Gastrocnemius medialis (tissue), 4 donors: ENCODE data around the gene LINS1. TPM values are rescaled to one million over a fixed set of nuclear protein-coding genes. Genes with fewer than 3 reads are reported as not detected.

Source experiments
- ATAC-seq, 2 donors: fragments of 150-250 bp; one replicate each; pipeline ENCODE4 v1.9.1; 2016
- DNase-seq, 2 donors: peaks; one replicate each; pipeline ENCODE4 v3.0.0-alpha.2; 2019
- H3K27ac ChIP-seq, 4 donors: fragments of 200-600 bp; sonication (generic); 1 replicate in 1 of 4; 2 replicates in 3 of 4; pipeline ENCODE4 v1.5.1; 2016 to 2018; ENCODE audit warnings: mild to moderate bottlenecking in 2 of 4, moderate library complexity in 1 of 4
- H3K27me3 ChIP-seq, 3 donors: fragments of 200-600 bp; sonication (generic) in 2 of 3; 1 replicate in 1 of 3; 2 replicates in 2 of 3; pipeline versions ENCODE4 v1.5.1 to v1.6.0; 2016 to 2019; ENCODE audit warnings: mild to moderate bottlenecking in 1 of 3, moderate library complexity in 1 of 3
- H3K36me3 ChIP-seq, 2 donors: fragments of 200-600 bp; sonication (generic) in 1 of 2; one replicate each; pipeline ENCODE4 v1.5.1; 2017 to 2018
- H3K4me1 ChIP-seq, 2 donors: fragments of 200-600 bp; sonication (generic) in 1 of 2; one replicate each; pipeline ENCODE4 v1.5.1; 2016 to 2017; ENCODE audit warnings: mild to moderate bottlenecking in 2 of 2
- H3K4me3 ChIP-seq, 4 donors: fragments of 200-600 bp; sonication (generic) in 3 of 4; 1 replicate in 1 of 4; 2 replicates in 3 of 4; pipeline ENCODE4 v1.5.1; 2016 to 2019; ENCODE audit warnings: mild to moderate bottlenecking in 2 of 4
- H3K9me3 ChIP-seq, 3 donors: fragments of 200-600 bp; sonication (generic) in 2 of 3; 1 replicate in 1 of 3; 2 replicates in 2 of 3; pipeline ENCODE4 v1.5.1; 2016 to 2019
- CTCF ChIP-seq, 5 experiments: fragments of 450-650 bp in 3 of 5; fragments of 200-600 bp in 2 of 5; sonication (generic) in 2 of 5; IDR thresholded peaks in 4 of 5; conservative IDR thresholded peaks in 1 of 5; 1 replicate in 4 of 5; 2 replicates in 1 of 5; pipeline ENCODE4 v1.5.1; 2016 to 2019; ENCODE audit warnings: antibody characterized with exemption in 5 of 5, mild to moderate bottlenecking in 3 of 5, moderate library complexity in 3 of 5
- POLR2A ChIP-seq, 2 donors: fragments of 450-650 bp; IDR thresholded peaks; one replicate each; pipeline ENCODE4 v1.6.1; 2017; ENCODE audit warnings: antibody characterized with exemption in 2 of 2, mild to moderate bottlenecking in 2 of 2, moderate library complexity in 2 of 2
- in situ Hi-C, 4 donors: fragments of 200-750 bp; cut with MboI; loops; one replicate each; pipeline versions ENCODE4 v1.15.0 to v1.8.0; 2017; ENCODE audit warnings: low sequenced_read_pairs in 4 of 4
- intact Hi-C: fragments of 100-400 bp; cut with DNase I; formaldehyde crosslinking; loops from one replicate; pipeline ENCODE4 v1.15.1; 2023; ENCODE audit warnings: low total_unique reads
- total RNA-seq, 4 donors: library from RNA; depleted of rRNA; stranded (reverse); fragments of >200 nt; gene quantifications; one replicate each; pipeline versions ENCODE4 v1.1.0 to v1.2.3, GENCODE V29; 2016

LINS1 gene
- total RNA-seq, 4 donors from 2014 or later, result 3.2 to 11.9 (median 10.3) TPM

GRCh38 chr15:100571592-100572167 lies 30.3 kb downstream of the LINS1 start:
- DNase-seq (no peak), ATAC-seq (no peak)
- Histone ChIP-seq H3K27me3 (no peaks in the 10 kb centered on the region), H3K27ac (no peak overlapping the region), H3K36me3 (peaks cover 0 to 6% of the 10 kb centered on the region in 2 donors), H3K9me3 (no peaks in the 10 kb centered on the region), H3K4me1 (peaks cover 0 to 9% of the 10 kb centered on the region in 2 donors), H3K4me3 (no peak overlapping the region)
- in situ Hi-C loops, result loop anchor here (5.0 to 25.0 kb wide), 4 partner anchors 134 to 659 kb away; no protein-coding TSS in a partner anchor
- no peak for TF ChIP-seq POLR2A (IDR thresholded peaks at IDR 0.05)
- TF ChIP-seq CTCF (IDR thresholded peaks at IDR 0.05 in 4 of 5, conservative IDR thresholded peaks at IDR 0.05 in 1 of 5), result no peak
- intact Hi-C loops, result loop anchor here (1.0 to 10.0 kb wide), 3 partner anchors 139 to 647 kb away; no protein-coding TSS in a partner anchor

- Histone ChIP-seq H3K36me3 (peaks cover 0 to 6% of the 10 kb centered on the region in 2 donors), H3K27ac (no peak overlapping the region), H3K9me3 (no peaks in the 10 kb centered on the region), H3K27me3 (no peaks in the 10 kb centered on the region), H3K4me1 (peaks cover 0 to 9% of the 10 kb centered on the region in 2 donors), H3K4me3 (no peak overlapping the region)
- in situ Hi-C loops (loop anchor here (5.0 to 25.0 kb wide), 4 partner anchors 134 to 659 kb away; no protein-coding TSS in a partner anchor), intact Hi-C loops (loop anchor here (5.0 to 10.0 kb wide), 2 partner anchors 139 to 646 kb away; no protein-coding TSS in a partner anchor)
- no peak for DNase-seq
- ATAC-seq, result no peak
- no peak for TF ChIP-seq CTCF (IDR thresholded peaks at IDR 0.05 in 4 of 5, conservative IDR thresholded peaks at IDR 0.05 in 1 of 5)
- TF ChIP-seq POLR2A (IDR thresholded peaks at IDR 0.05), result no peak
Observed at GRCh38 chr15:100570735-100571313, 31.2 kb downstream of the LINS1 start.

GRCh38 chr15:100570275-100570674 lies 31.7 kb downstream of the LINS1 start:
- no peaks in the 10 kb centered on the region for H3K9me3 ChIP-seq
- ATAC-seq (no peak), DNase-seq (no peak)
- H3K27me3 ChIP-seq, result no peaks in the 10 kb centered on the region
- TF ChIP-seq POLR2A (IDR thresholded peaks at IDR 0.05) (no peak), CTCF (IDR thresholded peaks at IDR 0.05 in 4 of 5, conservative IDR thresholded peaks at IDR 0.05 in 1 of 5) (no peak)
- H3K4me1 ChIP-seq, result peaks cover 0 to 9% of the 10 kb centered on the region in 2 donors
- H3K36me3 ChIP-seq, result peaks cover 0 to 6% of the 10 kb centered on the region in 2 donors
- intact Hi-C loops (loop anchor here (5.0 to 10.0 kb wide), 2 partner anchors 138 to 645 kb away; no protein-coding TSS in a partner anchor), in situ Hi-C loops (loop anchor here (5.0 to 25.0 kb wide), 4 partner anchors 133 to 658 kb away; no protein-coding TSS in a partner anchor)
- no peak overlapping the region for H3K27ac ChIP-seq
- no peak overlapping the region for H3K4me3 ChIP-seq

- Histone ChIP-seq H3K4me3 (no peak overlapping the region), H3K27me3 (no peaks in the 10 kb centered on the region), H3K9me3 (no peaks in the 10 kb centered on the region), H3K27ac (no peak overlapping the region), H3K36me3 (peaks cover 0 to 6% of the 10 kb centered on the region in 2 donors), H3K4me1 (peaks cover 0 to 9% of the 10 kb centered on the region in 2 donors)
- DNase-seq (no peak), ATAC-seq (no peak)
- in situ Hi-C loops, result loop anchor here (10.0 to 25.0 kb wide), 4 partner anchors 132 to 657 kb away; partner anchors contain the start of gene ADAMTS17 (in 1 of the 4)
- intact Hi-C loops, result no loop called here
- no peak for TF ChIP-seq CTCF (IDR thresholded peaks at IDR 0.05 in 4 of 5, conservative IDR thresholded peaks at IDR 0.05 in 1 of 5)
- TF ChIP-seq POLR2A (IDR thresholded peaks at IDR 0.05), result no peak
Observed at GRCh38 chr15:100569391-100569790, 32.6 kb downstream of the LINS1 start.
